Measurements from ENCODE around the gene DGKD. TPM values are rescaled to one million over a fixed set of nuclear protein-coding genes. Genes with fewer than 3 reads are reported as not detected.

DGKD gene
- total and polyA plus RNA-seq, 10 of the 15 experiments (the other 5 are each of a cell fraction or from before 2014, with no cell fraction given), result 2.7 to 81.9 (median 27.0) TPM

DNA sequence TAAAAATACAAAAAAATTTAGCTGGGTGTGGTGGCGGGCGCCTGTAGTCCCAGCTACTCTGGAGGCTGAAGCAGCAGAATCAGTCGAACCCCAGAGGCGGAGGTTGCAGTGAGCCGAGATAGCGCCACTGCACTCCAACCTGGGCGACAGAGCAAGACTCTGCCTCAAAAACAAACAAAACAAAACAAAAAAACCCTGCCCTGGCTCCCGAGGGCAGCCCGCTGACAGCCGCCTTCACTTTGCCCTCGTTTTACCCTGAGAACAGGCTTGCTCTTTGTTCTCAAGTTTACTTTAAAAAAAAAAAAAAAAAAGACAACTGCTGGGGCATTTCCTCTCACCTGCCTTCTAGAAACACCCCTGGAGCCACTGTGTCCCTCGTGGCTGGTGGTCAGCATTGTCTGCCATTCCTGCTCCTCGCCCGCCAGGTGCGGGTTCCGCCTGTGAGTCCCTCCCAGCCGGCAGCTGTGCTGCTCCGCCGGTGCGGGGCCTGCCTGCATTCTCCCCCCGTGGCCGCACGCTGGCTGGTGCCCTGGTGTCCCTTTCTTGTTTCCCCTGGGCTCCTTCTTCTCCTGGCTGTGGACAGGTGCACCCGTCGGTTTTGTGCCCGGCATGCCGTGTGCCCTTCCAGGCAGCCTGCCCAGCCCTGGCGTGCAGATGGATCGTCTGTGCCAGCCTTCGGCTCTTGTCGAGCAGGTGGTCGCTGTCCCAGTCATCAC lies 106.6 kb downstream of the DGKD start (continued):
- no peak for TF ChIP-seq MYB (IDR thresholded peaks at IDR 0.05; ENCODE audit: borderline replicate concordance, low read depth, low read length)
- TF ChIP-seq BMI1 (IDR thresholded peaks at IDR 0.05; ENCODE audit: borderline replicate concordance), result no peak
- TF ChIP-seq SMAD1 (IDR thresholded peaks at IDR 0.05; ENCODE audit: low read depth, partially characterized antibody), result no peak

DNA sequence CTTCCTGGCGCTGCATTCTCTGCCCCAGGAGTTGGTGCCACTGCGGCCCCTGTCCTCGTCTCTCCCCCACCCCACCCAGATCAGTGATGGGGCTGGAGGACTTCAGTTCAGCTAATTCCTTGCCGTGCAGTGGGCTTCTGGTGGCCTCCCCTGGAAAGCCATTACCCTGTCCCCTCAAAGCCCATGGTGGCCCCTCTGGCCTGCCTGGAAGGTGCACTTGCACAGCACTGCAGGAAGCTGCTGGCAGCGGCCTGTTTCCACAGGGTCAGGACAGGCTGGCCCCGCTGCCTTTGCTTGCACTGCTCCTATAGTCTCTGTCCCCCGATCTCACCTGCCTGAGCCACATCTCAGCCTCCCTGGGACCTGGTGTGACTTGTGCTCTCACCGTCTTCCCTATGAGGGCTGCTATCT lies 107.2 kb downstream of the DGKD start:
- WGBS (ENCODE audit: insufficient coverage, insufficient replicate concordance, low lambda C conversion rate, missing lambda C conversion rate), result 85% methylated on average over 8 of the region's 8 CpGs
- ChIA-PET RAD21 (ENCODE audit: unreplicated experiment) (no interaction called here), POLR2A (no interaction called here), SMC1A (ENCODE audit: uncharacterized antibody, unreplicated experiment) (interaction anchor here (1.5 kb wide), 1 partner anchor 103 kb away, joined by 3 read pairs; no protein-coding TSS in a partner anchor), CTCF (no interaction called here)
- ATAC-seq, result no peak
- in situ Hi-C loops (cut with MboI) (no loop called here), intact Hi-C loops (cut with micrococcal nuclease; ENCODE audit: unreplicated experiment) (no loop called here)
- Histone ChIP-seq H2AFZ (ENCODE audit: control insufficient read depth, low read depth, low read length) (no peak overlapping the region), H3K36me3 (ENCODE audit: control insufficient read depth in 2 of 2, insufficient read depth in 2 of 2, low read length in 1 of 2) (peaks cover 16 to 20% of the 10 kb centered on the region in 2 experiments), H3K9ac (ENCODE audit: control insufficient read depth, insufficient read depth, low read length) (no peak overlapping the region), H4K20me1 (ENCODE audit: control insufficient read depth, insufficient read depth) (no peaks in the 10 kb centered on the region), H3K79me2 (ENCODE audit: control insufficient read depth, insufficient read depth, low read length) (no peaks in the 10 kb centered on the region), H3K27me3 (replicated peaks in 1 of 2; ENCODE audit: control insufficient read depth in 2 of 2, insufficient read depth in 2 of 2, low read length in 1 of 2) (no peaks in the 10 kb centered on the region), H3K4me1 (ENCODE audit: control insufficient read depth, insufficient read depth, low read length) (no peaks in the 10 kb centered on the region), H3K27ac (ENCODE audit: control insufficient read depth, insufficient read depth) (no peak overlapping the region), H3K4me3 (no peak overlapping the region), H3K4me2 (ENCODE audit: control insufficient read depth, insufficient read depth) (no peak overlapping the region), H3K9me3 (replicated peaks; ENCODE audit: control insufficient read depth, insufficient read depth, low read length) (no peaks in the 10 kb centered on the region)
- BruUV-seq (replicated peaks), result no TSS peak
- no peak for DNase-seq (ENCODE audit: low read depth, low spot score)
- no peak for FAIRE-seq
- TF ChIP-seq STAT3 (IDR thresholded peaks at IDR 0.05; ENCODE audit: low read depth, low read length) (no peak), RCOR1 (conservative IDR thresholded peaks at IDR 0.05; ENCODE audit: low read depth, low read length) (no peak), SP1 (IDR thresholded peaks at IDR 0.05; ENCODE audit: low read depth, low read length) (no peak), CREM (IDR thresholded peaks at IDR 0.05; ENCODE audit: low read depth) (no peak), FOXK2 (IDR thresholded peaks at IDR 0.05) (no peak), GABPA (IDR thresholded peaks at IDR 0.05; ENCODE audit: low read depth) (no peak), POLR2AphosphoS2 (IDR thresholded peaks at IDR 0.05; ENCODE audit: low read depth, low read length) (no peak), DPF2 (IDR thresholded peaks at IDR 0.05) (no peak), EZH2 (IDR thresholded peaks at IDR 0.05; ENCODE audit: borderline replicate concordance, control insufficient read depth, low read depth, low read length) (no peak), CBFB (IDR thresholded peaks at IDR 0.05; ENCODE audit: low read depth) (no peak), RBBP5 (conservative IDR thresholded peaks at IDR 0.05) (no peak)
- TF ChIP-seq, protein P1, sequence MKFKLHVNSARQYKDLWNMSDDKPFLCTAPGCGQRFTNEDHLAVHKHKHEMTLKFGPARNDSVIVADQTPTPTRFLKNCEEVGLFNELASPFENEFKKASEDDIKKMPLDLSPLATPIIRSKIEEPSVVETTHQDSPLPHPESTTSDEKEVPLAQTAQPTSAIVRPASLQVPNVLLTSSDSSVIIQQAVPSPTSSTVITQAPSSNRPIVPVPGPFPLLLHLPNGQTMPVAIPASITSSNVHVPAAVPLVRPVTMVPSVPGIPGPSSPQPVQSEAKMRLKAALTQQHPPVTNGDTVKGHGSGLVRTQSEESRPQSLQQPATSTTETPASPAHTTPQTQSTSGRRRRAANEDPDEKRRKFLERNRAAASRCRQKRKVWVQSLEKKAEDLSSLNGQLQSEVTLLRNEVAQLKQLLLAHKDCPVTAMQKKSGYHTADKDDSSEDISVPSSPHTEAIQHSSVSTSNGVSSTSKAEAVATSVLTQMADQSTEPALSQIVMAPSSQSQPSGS (IDR thresholded peaks at IDR 0.05; ENCODE audit: low read length), result no peak
- TF ChIP-seq, protein P2, sequence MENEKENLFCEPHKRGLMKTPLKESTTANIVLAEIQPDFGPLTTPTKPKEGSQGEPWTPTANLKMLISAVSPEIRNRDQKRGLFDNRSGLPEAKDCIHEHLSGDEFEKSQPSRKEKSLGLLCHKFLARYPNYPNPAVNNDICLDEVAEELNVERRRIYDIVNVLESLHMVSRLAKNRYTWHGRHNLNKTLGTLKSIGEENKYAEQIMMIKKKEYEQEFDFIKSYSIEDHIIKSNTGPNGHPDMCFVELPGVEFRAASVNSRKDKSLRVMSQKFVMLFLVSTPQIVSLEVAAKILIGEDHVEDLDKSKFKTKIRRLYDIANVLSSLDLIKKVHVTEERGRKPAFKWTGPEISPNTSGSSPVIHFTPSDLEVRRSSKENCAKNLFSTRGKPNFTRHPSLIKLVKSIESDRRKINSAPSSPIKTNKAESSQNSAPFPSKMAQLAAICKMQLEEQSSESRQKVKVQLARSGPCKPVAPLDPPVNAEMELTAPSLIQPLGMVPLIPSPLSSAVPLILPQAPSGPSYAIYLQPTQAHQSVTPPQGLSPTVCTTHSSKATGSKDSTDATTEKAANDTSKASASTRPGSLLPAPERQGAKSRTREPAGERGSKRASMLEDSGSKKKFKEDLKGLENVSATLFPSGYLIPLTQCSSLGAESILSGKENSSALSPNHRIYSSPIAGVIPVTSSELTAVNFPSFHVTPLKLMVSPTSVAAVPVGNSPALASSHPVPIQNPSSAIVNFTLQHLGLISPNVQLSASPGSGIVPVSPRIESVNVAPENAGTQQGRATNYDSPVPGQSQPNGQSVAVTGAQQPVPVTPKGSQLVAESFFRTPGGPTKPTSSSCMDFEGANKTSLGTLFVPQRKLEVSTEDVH (IDR thresholded peaks at IDR 0.05; ENCODE audit: low read depth, partially characterized antibody), result no peak
- TF ChIP-seq, protein P3, sequence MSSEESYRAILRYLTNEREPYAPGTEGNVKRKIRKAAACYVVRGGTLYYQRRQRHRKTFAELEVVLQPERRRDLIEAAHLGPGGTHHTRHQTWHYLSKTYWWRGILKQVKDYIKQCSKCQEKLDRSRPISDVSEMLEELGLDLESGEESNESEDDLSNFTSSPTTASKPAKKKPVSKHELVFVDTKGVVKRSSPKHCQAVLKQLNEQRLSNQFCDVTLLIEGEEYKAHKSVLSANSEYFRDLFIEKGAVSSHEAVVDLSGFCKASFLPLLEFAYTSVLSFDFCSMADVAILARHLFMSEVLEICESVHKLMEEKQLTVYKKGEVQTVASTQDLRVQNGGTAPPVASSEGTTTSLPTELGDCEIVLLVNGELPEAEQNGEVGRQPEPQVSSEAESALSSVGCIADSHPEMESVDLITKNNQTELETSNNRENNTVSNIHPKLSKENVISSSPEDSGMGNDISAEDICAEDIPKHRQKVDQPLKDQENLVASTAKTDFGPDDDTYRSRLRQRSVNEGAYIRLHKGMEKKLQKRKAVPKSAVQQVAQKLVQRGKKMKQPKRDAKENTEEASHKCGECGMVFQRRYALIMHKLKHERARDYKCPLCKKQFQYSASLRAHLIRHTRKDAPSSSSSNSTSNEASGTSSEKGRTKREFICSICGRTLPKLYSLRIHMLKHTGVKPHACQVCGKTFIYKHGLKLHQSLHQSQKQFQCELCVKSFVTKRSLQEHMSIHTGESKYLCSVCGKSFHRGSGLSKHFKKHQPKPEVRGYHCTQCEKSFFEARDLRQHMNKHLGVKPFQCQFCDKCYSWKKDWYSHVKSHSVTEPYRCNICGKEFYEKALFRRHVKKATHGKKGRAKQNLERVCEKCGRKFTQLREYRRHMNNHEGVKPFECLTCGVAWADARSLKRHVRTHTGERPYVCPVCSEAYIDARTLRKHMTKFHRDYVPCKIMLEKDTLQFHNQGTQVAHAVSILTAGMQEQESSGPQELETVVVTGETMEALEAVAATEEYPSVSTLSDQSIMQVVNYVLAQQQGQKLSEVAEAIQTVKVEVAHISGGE (CRISPR knock-in tag; IDR thresholded peaks at IDR 0.05), result no peak
